Fibroblast of upper back skin (primary cell): ENCODE results near the gene EME1.

Source experiments
- DNase-seq: peaks from one replicate; pipeline ENCODE4 v3.0.0-alpha.2; 2013

The EME1 gene

DNA sequence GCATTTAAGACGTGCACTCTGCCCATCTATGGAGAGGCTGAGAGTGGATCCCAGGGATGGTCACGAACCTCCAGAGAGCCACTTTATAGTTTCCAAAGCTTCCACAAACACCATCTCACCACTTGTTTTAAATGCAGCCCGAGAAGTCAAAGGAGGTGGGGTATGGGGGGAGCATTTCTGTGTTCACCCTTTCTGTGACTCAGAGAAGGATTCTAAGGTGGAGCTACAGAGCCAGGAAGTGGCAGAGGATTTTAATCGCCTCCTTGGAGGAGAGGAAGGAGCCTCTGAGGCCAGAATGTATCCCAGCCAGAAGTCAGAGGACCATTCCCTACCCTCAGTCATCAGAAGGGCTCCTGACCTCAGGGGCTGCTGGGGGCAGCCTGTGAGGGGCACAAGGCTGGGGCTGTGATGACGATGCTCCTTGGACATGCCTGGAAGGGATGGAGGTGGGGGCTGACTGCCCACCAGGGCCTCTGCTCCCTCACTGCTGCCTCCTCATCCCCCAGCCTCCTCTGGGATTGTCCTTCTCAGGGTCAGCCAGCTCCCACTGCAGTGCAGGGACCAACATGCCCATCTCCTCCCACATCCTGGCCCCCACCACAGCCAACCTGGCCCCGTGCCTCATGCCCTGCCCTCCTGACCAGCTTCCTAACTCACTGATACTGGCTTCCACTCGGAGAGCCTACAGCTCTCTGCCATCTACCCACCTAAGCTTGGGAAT, 24.3 kb upstream of the EME1 start:
- DNase-seq = peak; percentile 43

GRCh38 chr17:50349243-50349600, 23.8 kb upstream of the EME1 start:
- no peak for DNase-seq

GRCh38 chr17:50350733-50351132, 22.3 kb upstream of the EME1 start:
- DNase-seq = no peak

GRCh38 chr17:50352072-50352692, 20.8 kb upstream of the EME1 start:
- no peak for DNase-seq

DNA sequence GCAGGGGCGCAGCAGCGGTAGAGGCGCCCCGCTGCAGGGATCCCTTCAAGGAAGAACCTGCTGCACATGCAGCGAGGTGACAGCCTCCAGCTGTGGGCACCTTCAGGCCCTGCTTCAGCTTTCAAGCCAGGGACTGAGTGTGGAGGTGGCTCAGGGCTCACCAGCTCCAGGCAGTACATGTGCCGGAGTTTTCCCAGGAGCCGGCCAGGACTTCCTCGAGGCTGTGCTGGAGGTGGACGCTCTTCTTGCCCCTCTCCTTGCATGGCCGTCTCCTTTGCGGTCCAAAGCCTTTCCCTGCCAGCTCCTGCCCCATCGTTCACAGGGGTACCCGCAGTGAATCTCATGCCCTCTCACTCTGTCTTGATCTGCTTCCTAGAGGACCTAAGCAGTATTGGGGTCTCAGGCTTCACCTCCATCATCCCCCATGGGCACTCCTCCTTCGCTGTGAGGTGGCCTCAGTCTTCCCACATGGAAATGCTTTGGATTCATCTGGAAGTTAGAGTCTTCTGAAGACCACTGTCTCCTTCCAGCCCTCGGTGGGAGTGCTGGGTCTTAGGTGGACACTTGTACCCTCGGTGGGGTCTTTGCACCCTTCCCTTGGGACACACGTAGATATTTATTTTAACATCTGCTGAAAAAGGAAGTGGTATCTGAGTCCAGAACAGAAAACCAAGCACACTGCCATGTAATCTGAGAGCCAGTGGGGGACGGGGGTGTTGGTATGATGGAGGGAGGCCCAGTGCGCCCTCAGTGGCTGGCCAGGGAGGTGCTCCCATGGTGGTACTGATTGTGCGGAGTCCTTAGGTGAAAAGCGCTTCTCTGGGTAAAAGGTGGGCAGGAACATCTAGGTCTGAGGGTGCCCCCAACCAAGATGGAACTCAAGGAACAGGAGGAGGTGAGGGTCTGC, 20.1 kb upstream of the EME1 start:
- no peak for DNase-seq

GRCh38 chr17:50353600-50354195, 19.3 kb upstream of the EME1 start:
- no peak for DNase-seq

GRCh38 chr17:50354198-50354597, 18.8 kb upstream of the EME1 start:
- DNase-seq = no peak

DNA sequence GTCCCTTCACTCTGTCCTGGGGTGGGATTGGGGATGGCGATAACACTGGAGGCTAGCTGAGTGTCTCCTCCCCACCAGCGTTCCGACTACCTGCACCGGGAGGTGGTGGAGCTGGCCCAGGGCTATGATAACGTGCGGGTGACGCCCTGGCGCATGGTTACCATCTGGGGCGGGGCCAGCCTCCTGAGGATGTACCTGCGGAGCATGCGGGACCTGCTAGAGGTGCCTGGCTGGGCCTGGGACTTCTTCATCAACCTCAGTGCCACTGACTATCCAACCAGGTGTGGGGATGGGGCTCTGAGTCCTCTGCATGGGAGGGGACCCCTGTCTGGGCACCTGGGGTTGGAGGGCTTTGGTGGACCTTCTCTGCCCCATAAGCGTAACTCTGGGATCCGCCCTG, 18.3 kb upstream of the EME1 start:
- DNase-seq = no peak

DNA sequence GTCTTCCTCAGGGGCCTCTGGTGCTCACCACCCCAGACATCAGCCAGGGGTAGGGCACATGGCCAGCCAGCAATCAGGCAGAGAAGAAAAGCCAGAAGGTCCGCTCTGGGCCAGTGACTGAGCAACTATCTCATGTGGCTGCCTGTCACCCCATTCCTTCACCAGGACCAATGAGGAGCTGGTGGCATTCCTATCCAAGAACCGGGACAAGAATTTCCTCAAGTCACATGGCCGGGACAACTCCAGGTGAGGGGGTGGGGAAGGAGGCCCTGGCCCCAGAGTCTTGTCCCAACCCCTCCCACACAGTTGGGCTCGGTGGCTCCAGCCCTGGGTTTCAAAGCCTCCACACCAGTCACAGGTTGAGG, 17.7 kb upstream of the EME1 start:
- DNase-seq = no peak

DNA sequence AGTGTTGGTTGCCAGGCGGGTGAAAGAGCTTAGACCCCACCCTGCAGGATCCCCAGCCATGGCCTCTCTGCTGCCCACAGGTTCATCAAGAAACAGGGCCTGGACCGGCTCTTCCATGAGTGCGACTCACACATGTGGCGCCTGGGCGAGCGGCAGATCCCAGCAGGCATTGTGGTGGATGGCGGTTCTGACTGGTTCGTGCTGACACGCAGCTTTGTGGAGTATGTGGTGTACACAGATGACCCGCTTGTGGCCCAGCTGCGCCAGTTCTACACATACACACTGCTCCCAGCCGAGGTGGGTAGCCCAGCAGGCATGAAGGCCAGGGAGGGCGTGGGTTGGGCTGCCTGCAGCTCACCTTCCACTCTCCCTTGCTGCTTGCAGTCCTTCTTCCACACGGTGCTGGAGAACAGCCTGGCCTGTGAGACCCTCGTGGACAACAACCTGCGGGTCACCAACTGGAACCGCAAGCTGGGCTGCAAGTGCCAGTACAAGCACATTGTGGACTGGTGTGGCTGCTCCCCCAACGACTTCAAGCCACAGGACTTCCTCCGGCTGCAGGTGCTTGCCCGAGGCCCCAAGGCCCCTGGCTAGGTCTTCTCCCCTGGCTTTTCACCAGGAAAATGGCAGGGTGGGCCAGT, 17.2 kb upstream of the EME1 start:
- DNase-seq = no peak

DNA sequence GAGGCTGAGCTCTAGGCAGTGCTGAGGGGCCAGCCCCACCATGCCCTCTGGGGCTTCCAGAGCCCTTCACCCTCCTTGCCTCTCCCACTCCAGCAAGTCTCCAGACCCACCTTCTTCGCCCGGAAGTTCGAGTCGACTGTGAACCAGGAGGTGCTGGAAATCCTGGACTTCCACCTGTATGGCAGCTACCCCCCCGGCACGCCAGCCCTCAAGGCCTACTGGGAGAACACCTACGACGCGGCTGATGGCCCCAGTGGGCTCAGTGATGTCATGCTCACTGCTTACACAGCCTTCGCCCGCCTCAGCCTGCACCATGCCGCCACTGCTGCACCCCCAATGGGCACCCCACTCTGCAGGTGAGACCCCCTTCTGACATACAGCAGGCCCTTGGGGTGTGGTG, 16.6 kb upstream of the EME1 start:
- DNase-seq = no peak

- no peak for DNase-seq
Measured at GRCh38 chr17:50356892-50357510, 16.0 kb upstream of the EME1 start.

- DNase-seq = no peak
Measured at GRCh38 chr17:50358177-50358576, 14.9 kb upstream of the EME1 start.

DNA sequence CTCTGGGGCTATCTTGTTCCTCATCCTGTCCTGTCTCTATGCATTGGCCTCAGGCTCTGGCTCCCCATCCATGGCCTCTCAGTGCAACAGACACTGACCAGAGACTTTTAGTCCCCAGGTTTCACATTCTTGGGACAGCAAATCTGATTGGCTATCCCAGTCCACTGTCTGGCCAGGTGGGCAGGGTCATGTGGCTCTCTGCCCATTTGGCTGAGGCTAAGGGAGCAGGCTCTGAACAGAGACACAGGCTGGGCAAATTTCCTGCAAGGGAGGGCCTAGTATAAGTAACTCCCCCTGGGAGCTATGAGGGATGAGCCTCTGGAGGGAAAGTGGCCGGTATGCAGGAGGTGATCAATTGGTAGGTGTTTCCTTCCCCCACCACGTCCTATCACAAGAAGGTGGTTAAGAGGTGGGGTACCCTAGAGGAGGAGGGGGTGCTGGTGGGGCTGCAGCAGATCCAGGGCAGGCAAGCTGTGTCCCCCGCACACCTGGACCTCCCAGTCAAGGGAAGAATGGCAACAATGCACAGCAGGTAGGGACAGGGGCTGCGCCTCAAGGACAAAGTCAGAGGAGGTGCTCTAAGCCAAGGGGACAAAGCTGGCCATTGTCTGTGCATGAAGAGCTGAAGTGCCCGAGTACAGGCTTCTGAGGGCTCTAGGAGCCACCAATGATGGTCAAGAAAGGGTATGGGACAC, 13.9 kb upstream of the EME1 start:
- DNase-seq = no peak

GRCh38 chr17:50359998-50360461, 13.0 kb upstream of the EME1 start:
- no peak for DNase-seq

DNA sequence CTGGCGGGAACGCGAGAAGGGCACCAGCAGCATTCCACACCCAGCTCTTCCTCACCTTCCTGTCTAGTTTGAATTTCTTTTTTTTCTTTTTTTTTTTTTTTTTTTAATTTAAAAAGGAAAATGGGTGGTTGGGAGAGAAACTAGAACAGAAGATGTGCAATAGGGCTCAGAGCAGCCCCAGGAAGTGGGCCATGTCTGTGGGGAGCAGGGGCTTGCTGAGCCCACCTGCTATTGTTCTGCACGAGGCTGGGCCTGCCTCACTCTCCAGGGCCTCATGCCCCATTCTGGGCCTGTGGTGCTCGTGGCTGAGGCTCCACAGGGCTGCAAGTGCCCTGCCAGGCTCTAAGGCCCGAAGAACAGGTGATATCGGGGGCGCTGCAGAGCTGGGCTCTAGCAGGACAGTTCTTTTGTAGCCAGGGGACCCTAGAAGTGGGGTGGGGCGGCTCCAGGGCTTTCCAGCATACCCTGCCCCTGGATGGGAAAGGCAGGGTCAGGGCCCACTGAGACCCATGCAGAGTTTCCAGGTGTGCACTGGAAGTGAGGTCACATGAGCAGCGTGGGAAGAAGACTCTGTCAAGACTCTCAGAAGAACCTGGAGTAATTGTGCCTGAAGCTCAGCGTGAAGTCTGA, 12.4 kb upstream of the EME1 start:
- no peak for DNase-seq

DNA sequence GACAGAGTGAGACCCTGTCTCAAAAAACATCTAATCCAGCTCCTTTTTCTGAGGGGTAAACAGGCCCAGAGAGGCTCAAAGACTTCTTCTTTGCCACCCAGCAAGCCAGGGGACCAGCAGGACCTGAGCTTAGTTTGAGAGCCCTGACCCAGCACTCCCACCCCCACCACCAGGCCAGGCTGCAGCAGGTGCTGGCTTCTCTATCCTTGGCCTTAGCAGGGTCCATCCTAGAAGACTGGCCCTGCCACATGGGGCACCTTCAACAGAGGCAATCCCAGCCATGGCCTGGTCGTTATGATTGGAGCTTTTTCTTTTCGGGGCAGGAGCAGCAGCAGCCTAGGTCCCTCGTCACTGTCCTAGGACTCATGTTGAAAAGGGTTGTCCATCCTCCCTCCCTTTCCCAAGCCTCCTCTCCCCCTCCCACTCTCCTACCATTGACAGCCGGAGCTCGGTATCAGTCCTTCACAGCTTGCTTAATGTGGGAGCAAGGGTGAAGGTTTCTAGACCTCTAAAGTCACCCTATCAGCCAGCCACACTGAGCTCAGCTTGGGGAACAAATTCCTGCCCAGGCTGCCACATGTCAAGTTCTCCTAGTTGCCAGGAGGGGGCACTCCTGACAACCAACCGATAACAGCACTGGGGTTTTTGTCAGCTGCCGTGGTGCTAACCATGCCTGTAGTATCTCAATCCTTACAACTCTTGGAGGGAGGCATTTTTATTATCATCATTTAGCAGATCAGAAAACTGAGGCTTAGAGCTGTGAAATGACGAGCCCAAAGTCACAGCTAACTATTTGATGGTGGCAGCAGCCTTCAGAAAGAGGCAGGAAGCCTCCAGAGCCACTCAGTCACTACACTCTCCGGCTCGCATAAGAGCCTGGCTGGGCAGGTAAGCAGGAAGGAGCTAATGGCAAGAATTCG, 11.2 kb upstream of the EME1 start:
- peak; percentile 66 for DNase-seq

GRCh38 chr17:50362661-50363060, 10.4 kb upstream of the EME1 start:
- no peak for DNase-seq

DNA sequence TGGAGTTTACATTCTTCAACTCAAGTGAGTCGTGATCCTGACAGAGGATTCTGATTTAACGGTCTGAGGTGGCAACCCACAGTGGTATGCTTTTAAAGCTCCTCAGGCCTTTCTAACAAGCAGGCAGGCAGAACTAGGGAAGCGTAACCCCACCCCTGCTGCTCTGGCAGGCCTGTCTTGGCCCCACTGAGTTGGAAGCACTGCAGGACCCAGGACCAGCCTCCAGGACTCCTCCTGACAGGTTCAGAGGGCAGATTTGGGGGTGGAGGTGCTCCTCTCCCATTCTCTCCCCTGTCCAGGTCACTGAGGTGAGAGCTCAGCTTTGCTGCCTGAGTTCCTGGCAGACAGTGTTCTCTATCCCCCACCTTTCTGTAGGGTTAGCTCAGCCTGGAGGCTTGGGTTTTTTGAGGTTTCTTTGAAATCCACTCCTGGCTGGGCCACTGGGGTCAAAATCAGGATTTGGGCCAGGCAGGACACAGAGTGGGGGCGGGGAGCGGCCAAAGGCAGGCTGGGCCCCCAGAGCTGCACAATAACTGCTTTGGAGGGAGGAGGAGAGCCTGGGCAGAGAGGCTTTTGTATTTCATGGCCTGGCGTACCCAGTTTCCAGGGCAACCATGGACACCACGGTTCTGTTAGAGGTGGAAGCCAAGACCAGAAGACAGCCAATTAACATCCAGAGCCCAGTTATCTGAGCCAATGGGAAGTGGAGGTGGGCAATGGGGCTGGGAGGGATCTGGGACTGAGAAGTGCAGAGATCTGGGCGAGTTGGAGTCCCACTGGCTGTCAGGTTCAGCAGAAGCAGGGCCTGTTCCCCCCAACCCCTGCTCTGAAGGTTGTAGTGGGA, 9.6 kb upstream of the EME1 start:
- peak; percentile 22 for DNase-seq
